ENCODE measurements around the gene SYTL3. TPM values are rescaled to one million over a fixed set of nuclear protein-coding genes. Genes with fewer than 3 reads are reported as not detected.
A peak's percentile ranks its signal among the peaks of the same experiment; 100 is the strongest.

The SYTL3 gene
- total RNA-seq, 1 donor from 2014 or later = 13.9 TPM

DNA sequence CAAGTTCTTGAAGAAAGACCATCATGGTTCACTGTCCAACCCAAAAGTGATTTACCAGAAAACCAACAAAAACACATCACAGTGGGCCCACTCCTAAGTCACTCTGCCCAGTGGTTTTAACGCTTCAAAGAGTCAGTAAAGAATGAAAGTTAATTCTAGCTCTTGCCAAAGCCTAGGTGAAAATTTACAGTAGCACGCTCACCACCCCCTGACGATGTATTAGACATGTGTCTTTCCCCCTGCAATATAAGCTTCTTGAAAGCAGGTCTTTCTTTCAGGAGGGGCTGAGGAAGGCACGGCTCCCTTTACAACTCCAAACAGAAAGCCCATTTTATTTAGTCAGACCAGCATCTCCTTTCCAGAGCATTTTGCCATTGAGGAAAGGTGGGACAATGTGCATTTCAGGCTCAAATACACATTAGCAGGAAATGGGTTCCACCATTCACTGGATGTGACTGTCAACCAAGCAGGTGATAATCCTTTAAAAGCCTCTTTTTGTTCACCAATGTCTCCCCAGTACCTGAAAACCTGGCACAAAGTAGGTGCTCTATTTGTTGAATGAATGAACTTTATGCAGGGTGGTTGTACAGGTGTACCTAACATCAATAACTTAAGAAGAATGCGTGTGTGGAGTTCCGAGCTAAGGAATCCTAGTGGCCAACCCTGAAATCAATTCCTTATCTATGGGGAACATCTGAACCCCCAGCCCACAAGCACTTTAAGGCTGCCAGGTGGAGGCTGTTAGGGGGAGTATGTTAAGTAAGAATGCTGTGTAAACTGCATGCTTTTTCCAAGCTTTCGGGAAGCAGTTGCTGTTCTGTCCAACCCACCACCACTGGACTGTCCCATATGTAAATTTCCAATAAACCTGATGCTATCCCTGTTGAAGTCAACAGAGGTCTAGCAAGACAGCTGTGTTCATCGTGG is 157.9 kb downstream of the SYTL3 start:
- Histone ChIP-seq H3K9me3 (no peaks in the 10 kb centered on the region), H3K4me1 (peaks cover 79% of the 10 kb centered on the region), H3K27ac (no peak overlapping the region), H3K4me3 (no peak overlapping the region), H3K27me3 (ENCODE audit: low read depth) (no peaks in the 10 kb centered on the region), H3K36me3 (peaks cover 29% of the 10 kb centered on the region)
- TF ChIP-seq, protein P1, sequence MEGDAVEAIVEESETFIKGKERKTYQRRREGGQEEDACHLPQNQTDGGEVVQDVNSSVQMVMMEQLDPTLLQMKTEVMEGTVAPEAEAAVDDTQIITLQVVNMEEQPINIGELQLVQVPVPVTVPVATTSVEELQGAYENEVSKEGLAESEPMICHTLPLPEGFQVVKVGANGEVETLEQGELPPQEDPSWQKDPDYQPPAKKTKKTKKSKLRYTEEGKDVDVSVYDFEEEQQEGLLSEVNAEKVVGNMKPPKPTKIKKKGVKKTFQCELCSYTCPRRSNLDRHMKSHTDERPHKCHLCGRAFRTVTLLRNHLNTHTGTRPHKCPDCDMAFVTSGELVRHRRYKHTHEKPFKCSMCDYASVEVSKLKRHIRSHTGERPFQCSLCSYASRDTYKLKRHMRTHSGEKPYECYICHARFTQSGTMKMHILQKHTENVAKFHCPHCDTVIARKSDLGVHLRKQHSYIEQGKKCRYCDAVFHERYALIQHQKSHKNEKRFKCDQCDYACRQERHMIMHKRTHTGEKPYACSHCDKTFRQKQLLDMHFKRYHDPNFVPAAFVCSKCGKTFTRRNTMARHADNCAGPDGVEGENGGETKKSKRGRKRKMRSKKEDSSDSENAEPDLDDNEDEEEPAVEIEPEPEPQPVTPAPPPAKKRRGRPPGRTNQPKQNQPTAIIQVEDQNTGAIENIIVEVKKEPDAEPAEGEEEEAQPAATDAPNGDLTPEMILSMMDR (IDR thresholded peaks at IDR 0.05) = no peak
- ATAC-seq (peak in 1 of 2 donors; percentile 1), DNase-seq (no peak)
- intact Hi-C loops (cut with DNase I) = no loop called here

DNA sequence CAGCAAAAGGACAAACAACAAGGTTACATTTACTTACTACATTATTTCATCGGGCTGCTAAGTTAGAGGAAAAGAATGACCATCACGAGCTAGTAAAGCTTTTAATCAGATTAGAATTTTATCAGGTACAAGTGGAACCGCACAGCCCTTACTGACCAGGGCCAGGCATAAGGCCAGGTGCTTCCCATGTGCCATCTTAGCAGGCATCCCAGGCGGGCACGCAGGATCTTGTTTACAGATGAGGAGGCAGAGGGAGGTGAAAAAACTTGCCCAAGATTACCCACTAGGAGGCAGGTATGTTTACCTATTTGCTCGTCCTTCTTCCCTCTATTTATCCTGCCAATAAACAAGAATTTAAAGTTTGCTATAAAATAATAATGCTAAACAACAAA is 158.6 kb downstream of the SYTL3 start:
- Histone ChIP-seq H3K36me3 (peaks cover 31% of the 10 kb centered on the region), H3K27ac (peak overlapping the region; percentile 59), H3K27me3 (ENCODE audit: low read depth) (no peaks in the 10 kb centered on the region), H3K4me1 (peaks cover 79% of the 10 kb centered on the region), H3K4me3 (no peak overlapping the region), H3K9me3 (no peaks in the 10 kb centered on the region)
- TF ChIP-seq, protein P1 (IDR thresholded peaks at IDR 0.05) = no peak
- ATAC-seq (peak in 1 of 2 donors; percentile 8), DNase-seq (no peak)
- intact Hi-C loops (cut with DNase I) = no loop called here

DNA sequence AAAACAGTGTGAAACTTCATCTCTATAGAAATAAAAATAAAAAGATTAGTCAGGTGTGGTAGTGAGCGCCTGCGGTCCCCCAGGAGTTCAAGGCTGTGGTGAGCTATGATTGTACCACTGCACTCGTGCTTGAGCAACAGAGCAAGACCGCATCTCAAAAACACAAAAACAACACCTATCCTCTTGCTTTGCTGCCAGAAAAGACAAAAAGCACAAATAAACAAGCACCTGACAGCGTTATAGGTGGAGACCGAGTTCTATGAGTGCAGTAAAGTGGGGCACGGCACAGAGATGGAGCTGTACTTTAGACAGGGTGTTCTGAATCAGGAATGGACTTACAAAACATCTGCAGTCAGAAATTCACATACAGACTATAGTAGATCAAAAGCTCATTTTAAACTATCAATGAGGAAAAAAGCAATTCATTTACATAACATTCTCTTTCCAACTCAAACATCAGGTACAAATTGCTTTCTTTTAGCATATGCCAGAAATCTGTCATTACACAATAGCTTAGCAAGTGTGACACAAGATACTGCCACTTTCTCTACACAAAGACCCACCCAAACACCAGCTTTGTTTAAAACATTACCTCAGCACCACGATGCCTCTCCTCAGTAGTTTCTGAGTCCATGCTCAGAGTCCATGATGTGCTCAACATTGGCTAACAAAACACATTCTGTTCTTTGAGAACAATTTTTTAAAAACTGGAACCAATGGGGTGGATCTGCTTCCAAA is 159.3 kb downstream of the SYTL3 start:
- ATAC-seq (peak in 1 of 2 donors; percentile 17), DNase-seq (no peak)
- intact Hi-C loops (cut with DNase I) = no loop called here
- H3K4me3 ChIP-seq = no peak overlapping the region
- H3K4me1 ChIP-seq = peaks cover 79% of the 10 kb centered on the region
- no peaks in the 10 kb centered on the region for H3K27me3 ChIP-seq (ENCODE audit: low read depth)
- peak overlapping the region; percentile 59 for H3K27ac ChIP-seq
- H3K9me3 ChIP-seq = no peaks in the 10 kb centered on the region
- H3K36me3 ChIP-seq = peaks cover 31% of the 10 kb centered on the region
- TF ChIP-seq, protein P1 (IDR thresholded peaks at IDR 0.05) = no peak

DNA sequence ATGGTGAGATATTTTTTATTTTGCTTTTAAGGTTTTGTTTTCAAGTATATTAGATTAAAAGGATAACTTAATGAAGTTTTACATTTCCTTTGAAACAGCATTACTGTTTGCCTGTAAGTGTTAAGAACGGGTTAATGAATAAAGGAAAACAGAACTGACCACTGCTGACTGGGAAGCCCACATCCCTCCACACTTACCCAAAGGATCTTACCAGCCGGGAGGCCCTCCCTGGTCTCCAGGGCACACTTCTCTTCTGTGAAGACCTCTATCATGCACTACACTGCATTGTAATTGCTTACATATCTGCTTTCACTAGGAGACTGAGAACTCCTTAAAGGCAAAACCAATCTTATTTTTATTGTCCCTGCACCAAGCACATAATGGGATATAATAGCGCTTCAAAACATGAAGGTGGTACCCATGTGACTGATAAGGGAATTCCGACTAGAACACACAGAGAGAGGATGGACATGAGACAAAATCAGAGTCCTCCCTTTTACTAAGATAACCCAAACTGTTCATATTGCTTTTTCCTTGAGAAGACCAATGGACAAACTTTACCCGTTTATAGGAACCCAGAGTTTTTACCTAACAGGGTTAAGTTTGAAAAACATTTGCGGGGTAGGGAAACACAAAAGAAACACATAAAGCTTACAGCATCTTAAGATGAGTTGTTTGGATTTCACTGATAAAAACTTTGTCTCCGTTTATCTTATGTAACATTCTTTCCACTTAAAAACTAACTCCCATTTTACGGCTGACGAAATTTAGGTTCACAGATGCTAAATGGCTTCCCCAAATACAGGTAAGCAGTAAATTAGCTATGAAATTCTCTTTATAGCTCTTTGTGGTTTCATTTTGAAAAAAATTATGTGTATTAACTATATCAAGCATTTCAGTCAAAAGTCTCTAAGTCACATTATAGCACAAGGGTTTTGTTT is 160.6 kb downstream of the SYTL3 start:
- H3K36me3 ChIP-seq = peaks cover 31% of the 10 kb centered on the region
- ATAC-seq = no peak
- peaks cover 88% of the 10 kb centered on the region for H3K4me1 ChIP-seq
- TF ChIP-seq, protein P1 (IDR thresholded peaks at IDR 0.05) = no peak
- H3K4me3 ChIP-seq = no peak overlapping the region
- H3K9me3 ChIP-seq = no peaks in the 10 kb centered on the region
- H3K27me3 ChIP-seq (ENCODE audit: low read depth) = no peaks in the 10 kb centered on the region
- intact Hi-C loops (cut with DNase I) = no loop called here
- no peak for DNase-seq
- no peak overlapping the region for H3K27ac ChIP-seq

DNA sequence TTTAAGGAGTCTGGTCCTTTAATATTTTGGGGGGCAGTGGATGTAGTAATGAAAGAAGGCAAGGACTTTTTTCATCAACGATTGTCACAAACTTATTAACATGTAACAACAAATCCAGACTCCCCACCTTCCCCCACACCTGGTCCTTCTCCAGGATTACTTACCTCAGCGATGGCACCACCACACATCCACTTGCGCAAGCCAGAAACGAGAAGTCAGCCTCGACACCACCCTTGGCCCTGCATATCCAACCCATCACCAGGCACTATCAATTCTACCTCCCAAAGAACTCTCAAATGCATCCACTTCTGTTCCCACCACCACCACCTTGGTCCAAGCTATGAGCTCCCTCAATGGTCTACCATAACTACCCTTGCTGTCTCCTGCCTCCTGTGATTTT is 162.8 kb downstream of the SYTL3 start:
- no peak overlapping the region for H3K27ac ChIP-seq
- no peaks in the 10 kb centered on the region for H3K27me3 ChIP-seq (ENCODE audit: low read depth)
- no peaks in the 10 kb centered on the region for H3K9me3 ChIP-seq
- peak in 1 of 2 donors; percentile 3 for ATAC-seq
- H3K4me1 ChIP-seq = peaks cover 86% of the 10 kb centered on the region
- TF ChIP-seq, protein P1 (IDR thresholded peaks at IDR 0.05) = no peak
- peaks cover 31% of the 10 kb centered on the region for H3K36me3 ChIP-seq
- H3K4me3 ChIP-seq = peak overlapping the region; percentile 82
- intact Hi-C loops (cut with DNase I) = no loop called here
- no peak for DNase-seq
